ENCODE results near the gene MRPS2.
A peak's percentile ranks its signal among the peaks of the same experiment; 100 is the strongest.
"Not testable (repeated sequence)": the region's sequence is repeated elsewhere in the genome, so short reads cannot be mapped to it uniquely, and the experiment has no call there.

The MRPS2 gene

DNA sequence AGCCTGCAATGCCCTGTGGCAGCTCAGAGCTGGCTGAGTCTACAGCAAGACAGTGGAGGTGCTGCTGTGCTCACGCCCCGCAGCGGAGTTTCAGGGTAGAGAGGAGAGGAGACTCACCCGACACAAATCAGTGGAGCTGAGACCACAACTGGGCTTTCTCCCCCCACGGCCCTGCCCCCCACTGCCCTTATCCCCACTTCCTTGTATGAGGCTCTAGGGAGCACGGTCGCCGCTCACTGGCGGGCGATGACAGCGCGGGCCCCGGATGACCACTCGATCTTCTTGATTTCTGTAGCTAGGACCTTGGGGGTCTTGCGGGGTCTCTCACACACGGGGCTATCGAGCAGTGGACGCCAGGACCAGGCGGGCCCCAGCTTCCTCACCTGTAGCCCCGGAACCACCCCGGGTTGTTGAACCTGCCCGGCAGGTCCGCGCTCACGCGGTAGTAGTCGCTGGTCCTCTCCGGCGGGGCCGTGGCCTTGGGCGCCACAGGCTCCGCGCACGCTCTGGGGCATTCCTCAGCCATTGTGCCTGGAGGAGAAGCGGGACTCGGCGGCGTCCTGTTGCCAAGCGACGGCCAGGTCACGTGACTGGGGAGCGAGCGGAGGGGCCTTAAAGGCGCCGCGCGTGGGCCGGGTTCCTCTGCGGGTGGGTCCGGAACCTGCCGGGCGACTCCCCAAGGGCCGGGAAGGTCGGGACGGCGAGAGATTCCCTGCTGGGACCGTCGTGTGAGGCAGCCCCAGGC is 984 bp upstream of the MRPS2 start:
- peak; percentile 92 for DNase-seq (ENCODE audit: low spot score)

DNA sequence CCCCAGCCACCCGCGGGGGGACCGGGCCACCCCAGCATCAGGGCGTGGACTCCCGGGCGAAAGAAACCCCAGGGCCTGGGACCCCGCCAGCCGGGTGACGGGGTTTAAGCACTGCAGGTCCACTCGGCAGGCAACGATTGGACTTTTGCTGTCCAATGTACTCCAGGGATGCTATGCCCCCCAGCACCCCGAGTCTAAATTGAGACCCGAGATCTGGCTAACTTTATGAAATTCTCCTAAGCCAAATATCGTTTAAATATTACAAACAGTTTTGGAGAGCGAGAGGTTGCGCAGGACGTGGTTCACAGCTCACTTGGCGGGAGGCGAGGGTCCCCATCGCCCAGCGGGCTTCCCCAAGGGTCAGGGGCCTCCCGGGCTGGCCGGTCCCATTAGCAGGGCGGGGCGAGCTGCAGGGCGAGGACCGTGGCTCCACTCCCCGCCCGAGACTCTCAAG is 384 bp upstream of the MRPS2 start:
- peak; percentile 54 for DNase-seq (ENCODE audit: low spot score)

DNA sequence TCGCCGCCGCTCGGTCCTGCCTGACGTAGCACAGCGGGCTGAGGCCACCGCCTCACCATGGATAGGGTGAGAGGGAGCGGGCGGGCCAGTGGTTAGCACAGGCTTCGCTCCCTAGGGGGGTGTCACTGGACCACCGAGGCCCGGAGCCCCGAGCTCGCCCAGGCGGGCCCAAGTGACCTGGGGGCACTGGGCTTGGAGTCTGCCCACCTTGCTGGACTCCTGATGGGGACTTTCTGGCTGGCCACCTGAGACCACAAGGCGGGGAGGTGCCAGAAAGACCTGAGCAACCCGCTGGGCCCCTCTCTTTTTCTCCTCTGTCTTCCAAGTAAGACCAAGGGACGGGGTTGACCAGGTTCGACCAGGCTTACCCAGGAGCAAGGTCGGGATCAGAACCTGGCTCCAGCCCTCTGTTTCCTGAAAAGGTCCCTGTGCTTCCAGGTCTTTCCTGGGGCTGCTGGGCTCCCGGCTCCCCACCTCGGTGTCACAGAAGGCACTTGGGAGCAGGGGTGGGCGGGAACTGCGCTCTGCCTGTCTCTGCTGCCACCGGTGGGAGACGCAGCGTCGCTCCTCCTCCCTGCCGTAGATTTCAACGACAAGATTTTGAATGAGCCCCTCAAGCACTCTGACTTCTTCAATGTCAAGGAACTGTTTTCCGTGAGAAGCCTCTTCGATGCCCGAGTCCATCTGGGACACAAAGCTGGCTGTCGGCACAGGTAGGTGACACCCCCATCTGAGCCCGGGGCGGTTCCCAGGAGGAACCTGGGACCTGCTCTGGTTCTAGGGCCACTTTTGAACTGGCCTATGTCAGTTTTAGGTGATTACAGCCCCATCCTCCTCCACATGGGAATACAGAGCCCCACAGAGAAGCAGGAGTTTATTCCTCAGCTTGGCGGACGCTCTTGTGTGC is 1.0 kb downstream of the MRPS2 start:
- DNase-seq (ENCODE audit: low spot score): peak; percentile 87

DNA sequence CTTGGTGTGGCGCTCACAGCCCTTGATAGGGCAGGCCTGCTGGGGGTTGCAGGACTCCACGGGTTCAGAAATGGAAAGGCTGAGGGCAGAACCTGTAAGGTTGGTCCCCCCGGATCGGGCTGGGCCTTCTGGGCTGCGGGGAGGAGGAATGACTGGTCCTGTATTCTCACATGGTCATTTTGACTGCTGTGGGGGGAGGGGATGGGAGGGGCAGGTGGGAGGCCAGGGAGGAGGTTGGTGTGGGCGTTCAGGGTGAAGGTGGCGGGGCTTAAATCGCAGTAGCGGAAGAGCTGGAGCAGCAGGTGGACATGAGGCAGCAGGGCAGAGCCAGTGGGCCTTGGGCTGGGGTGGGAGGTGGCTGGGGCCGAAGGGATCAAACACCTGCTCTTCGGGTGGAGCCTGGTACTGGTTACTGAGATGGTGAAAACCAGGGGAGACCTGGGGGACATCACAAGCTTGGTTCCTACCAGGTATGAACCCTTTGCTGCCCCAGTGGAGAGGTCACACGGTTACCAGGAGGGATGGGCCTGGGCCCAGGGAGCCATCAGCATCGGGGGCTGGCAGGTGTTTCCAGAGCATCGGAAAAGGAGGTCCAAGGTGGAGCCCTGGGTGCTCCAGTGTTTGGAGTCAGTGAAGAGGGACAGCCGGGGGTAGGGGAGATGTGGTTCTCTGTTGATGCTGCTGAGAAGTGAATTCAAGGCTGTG is 1.8 kb downstream of the MRPS2 start:
- DNase-seq (ENCODE audit: low spot score): no peak

DNA sequence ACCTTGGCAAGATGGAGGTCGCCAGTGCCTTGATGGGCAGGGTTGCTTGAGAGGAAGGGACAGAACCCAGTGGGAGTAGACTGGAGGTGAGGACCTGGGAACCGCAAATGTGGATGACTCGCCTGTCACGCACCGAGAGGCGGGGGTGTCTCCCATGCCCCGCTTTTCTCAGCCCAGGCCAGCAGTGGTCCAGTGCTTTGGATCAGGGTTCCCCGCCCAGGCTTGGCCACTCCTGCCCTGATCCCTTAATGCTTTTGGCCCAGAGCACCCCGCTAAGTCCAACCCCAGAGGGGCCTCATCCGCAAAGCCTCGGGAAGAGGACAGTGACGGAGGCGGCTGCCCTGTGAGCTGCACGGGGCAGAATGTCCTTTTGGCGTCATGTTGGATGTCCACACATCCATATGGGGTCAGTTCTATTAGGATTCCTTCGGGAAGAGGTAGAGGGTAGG is 2.4 kb downstream of the MRPS2 start:
- no peak for DNase-seq (ENCODE audit: low spot score)

DNA sequence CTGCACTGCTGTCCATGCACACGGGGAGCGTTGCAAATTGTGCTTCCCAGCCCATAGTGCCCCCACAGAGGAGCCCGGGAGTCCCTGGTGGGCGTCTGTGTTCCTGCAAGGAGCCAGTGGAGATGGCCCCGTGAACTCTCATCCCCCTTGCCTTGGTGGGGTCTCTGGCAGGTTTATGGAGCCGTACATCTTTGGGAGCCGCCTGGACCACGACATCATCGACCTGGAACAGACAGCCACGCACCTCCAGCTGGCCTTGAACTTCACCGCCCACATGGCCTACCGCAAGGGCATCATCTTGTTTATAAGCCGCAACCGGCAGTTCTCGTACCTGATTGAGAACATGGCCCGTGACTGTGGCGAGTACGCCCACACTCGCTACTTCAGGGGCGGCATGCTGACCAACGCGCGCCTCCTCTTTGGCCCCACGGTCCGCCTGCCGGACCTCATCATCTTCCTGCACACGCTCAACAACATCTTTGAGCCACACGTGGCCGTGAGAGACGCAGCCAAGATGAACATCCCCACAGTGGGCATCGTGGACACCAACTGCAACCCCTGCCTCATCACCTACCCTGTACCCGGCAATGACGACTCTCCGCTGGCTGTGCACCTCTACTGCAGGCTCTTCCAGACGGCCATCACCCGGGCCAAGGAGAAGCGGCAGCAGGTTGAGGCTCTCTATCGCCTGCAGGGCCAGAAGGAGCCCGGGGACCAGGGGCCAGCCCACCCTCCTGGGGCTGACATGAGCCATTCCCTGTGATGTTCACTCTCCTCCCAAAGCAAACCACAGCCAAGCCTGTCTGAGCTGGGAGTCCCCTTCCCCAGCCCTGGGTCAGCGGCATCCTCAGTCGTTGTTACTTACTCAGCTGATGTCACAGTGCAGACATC is 3.1 kb downstream of the MRPS2 start:
- DNase-seq (ENCODE audit: low spot score): no peak

DNA sequence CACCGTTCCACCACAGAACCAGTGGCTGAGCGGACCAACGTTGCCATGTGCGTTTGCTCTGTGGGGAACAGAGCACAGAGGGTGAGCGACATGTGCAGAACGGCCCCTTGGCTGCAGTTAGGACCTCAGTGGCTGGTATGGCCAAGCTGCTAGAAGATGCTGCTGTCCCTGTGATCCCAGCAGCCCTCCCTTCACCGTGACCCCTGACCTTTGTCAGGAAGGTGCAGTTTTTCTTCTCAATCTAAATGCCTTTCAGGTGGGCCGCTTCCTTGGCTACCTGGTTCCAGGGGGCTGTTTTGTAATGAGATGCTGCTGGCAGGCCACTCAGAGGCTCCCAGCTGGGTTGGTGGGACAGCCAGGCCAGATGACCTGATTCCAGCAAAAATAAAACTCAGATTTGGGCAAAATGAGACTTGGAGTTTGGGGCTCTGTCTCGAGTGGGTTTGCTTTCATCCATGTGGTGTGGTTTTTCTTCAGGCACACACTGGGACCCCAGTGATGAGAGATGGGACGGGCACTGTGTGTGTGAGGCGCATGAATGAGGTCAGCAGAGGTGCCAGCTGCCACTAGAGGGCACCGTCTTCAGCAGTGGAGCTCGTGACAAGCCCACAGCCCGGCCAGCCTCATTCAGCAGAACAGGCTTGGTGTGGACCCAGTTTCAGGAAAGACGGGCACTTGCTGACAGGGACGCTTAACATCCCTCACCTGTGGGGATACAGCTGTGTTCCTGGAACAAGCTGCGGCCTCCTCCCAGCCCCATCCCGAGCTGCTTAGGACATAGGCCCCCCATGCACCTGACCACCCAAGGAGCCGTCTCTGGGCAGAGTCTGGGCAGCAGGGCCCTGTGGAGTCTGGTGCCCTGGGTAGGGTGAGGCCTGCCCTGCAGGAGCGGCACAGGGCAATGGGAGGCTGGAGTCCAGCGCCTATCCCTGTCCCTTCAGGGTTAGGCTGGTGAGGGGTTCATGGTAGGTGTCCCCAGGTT is 4.1 kb downstream of the MRPS2 start:
- peak; percentile 79 for DNase-seq (ENCODE audit: low spot score)

DNA sequence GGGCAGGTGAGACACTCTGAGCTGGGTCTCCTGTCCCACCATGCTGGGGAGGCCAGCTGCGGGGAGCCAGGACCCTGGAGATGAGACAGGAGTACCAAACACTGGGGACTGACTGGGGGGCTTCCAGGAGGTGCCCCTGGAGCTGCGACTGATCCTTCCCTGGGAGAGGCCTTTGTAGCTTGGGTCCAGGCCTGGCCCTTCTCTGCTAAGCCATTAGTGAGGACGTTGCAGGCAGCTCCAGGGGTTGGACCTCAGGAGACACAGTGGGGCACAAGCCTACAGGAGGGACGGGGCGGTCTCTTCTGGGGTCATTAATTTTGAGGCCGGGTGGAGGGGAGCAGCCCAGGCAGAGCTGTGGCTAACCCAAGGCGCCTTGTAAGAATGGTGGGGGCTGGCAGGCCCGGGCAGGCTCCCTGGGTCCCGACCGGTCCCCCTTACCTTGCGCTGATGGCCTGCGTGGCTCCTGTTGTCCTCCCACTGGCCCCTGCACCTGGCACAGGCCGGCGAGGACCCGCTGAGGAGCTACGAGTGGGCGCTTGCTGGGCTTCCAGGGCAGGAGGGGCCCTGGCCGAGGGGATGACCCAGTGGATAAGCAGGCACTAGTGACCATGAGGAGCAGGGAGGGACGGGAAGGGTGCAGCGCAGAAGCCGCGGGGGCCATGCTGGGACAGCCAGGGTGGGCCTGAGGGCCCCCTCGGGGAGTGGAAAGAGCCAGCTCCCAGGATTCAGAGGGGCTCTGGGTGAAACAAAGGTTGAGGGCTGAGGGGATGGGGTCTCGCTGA is 5.1 kb downstream of the MRPS2 start:
- DNase-seq (ENCODE audit: low spot score): no peak

DNA sequence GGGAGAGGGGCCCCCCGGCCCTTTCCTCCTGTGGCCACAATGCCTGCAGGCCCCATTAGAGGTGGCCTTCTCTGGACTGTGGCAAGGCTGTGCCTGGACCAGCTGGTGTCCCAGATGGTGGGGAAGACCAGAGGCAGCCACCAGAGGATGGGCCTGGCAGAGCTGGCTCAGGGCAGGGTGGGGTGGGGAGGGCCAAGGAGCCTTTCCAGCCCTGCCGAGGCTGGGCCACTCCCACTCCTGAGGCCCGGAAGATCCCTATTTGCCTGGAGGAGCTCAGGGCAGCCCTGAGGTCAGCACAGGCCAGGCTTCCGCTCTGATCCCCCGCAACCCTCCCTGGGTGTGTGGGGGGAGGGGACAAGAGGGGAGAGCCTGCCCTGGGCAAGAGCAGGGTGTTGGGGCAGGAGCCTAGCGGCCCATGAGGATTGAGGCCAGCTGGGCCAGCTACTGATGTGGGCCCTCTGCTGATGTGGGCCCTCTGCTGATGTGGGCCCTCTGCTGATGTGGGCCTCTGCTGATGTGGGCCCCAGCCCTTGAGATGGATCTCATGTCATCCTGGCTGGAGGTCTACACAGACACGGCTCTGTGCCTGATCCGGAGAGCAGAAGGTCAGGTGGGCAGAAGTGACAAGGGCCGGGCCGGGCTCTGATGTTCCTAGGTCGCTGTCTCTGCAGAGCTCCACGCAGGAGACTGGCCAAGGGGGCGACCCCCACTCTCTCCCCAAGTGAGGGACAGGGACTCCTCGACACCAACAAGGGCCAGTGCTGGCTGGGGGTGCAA is 6.0 kb downstream of the MRPS2 start:
- DNase-seq (ENCODE audit: low spot score): no peak

DNA sequence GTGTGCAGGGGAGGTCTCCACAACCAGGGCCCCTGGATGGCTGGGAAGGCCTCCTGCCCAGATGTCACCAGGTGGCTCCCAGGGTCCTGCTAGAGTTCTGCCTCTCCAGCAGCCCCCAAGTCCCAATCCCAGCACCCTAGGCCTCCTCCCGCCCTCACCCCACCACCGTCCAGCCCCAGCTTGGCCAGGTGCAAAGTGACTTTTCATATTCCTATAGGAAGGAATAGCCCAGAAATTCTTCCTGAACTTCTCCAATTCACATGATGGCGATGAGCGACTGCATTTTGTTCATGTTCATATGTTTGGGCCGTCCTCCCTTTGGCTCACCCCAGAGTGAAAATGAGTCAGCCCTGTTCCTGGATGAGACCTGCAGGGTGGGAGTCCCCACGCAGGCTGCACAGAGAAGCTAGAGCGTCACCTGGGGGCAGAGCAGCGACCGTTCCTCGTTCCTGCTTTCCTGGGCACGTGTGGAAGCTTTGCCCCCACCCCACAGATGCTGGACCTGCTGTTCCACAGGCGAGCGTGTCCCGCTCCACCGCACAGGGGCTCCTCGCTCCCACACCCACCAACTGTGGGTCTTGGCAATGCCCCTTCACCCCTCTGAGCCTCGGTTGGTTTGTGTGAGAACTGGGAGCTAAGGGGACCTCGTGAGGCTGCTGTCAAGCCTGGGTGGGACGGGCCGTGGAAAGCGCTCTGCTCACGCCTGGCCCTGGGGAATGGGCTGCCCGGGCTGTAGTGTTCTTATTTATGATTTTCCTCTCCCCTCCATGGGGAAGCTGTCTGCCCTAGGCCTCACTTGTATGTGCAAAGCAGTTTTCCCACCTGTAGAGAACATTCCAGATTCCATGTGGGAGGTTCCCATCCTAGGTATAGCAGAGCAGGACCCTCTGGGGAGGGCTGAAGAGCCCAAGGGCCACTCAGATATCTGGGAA is 6.9 kb downstream of the MRPS2 start:
- no peak for DNase-seq (ENCODE audit: low spot score)

DNA sequence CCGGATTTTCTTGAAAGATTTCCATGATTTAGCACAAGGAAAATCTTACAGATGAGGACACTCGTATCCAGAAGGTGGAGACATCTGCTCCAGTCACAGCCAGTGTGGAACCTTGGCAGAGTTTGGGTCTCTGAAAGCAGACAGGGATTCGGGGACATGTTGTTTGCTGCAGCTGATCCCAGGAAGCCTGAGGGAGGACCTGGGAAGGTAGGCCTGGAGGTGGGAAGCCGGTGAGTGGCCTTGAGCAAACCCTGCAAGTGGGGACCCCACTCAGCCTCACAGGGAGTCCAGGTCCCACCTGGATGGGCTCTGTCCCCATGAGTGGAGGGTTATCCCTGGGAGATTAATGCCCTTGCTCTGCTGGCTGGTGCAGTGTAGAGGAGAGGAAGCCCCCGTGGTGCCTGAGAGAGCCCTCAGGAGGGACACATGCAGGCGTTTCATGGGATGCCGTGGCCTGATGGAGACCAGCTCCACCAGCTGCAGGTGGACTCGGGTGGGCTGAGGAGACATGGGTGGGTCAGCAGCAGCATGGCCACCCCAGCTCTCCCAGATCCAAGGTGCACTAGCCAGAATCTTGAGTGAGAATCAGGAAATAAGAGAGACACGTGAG is 7.8 kb downstream of the MRPS2 start:
- no peak for DNase-seq (ENCODE audit: low spot score)

DNA sequence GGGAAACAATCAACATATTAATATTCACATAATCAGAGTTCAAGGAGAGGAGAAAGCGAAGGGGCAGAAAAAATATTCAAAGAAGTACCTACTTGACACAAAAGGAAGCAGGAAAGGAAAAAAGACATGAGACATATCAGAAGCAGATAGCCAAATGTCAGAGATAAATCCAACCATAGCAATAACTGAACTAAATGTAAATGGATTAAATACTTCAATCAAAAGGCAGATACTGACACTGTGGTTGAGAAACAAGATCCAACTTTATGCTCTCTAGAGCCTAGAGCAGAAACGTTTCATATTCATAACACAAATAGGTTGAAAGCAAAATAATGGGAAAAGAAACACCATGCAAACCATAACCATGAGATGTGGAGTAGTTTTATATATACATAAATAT is 9.0 kb downstream of the MRPS2 start:
- DNase-seq (ENCODE audit: low spot score): no peak

DNA sequence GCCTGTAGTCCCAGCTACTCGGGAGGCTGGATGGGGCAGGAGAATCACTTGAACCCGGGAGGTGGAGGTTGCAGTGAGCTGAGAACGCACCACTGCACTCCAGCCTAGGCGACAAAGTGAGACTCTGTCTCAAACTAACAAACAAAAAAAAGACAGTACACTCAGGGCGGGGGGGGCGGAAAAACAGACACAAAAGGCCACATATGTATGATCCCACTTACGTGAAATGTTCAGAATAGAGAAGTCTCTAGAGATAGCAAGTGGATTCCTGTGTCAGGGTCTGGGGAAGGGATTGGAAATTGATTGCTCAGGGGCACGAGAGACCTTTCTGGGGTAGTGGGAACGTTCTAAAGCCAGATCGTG is 11.7 kb downstream of the MRPS2 start:
- DNase-seq (ENCODE audit: low spot score): no peak

DNA sequence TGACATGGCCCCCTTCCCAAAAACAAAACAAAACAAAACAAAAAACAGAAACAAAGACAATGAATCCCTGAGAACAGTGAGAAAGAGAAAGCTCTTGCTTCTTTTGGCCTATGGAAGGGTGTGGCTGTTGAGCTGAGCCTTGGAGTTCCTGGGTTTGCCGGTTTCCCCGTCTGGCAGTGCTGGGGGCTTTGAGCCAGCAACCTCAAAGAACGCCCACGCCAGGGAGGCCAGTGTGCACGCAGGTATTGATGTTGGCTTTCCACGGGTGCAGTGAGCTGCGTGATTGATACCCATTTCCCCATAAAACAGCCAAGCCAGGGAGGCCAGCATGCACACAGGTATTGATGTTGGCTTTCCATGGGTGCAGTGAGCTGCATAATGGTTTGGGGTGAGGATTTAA is 12.4 kb downstream of the MRPS2 start:
- no peak for DNase-seq (ENCODE audit: low spot score)

DNA sequence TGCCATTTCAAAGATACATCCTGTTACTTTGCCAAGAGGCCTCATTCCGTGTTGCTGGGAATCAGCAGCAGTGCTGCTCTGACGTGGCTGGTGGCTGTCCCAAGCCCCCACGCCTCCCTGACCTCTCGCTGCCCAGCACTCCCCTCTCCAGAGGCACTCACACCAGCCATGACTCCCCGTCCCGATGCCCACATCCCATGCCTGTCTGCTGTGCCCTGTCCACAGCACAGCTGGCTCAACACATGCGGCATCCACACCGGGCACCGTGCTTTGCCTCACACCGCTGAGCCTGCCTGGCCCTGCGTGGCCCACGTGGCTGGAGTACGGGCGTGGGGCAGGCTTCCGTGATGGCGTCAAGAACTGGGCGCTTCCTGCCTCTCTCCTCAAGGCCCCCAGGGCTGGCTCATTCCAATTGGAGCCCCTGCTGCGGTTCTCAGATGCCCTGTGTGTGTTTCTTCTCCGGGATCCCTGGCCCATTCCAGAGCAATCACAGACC is 12.9 kb downstream of the MRPS2 start:
- DNase-seq (ENCODE audit: low spot score): no peak

DNA sequence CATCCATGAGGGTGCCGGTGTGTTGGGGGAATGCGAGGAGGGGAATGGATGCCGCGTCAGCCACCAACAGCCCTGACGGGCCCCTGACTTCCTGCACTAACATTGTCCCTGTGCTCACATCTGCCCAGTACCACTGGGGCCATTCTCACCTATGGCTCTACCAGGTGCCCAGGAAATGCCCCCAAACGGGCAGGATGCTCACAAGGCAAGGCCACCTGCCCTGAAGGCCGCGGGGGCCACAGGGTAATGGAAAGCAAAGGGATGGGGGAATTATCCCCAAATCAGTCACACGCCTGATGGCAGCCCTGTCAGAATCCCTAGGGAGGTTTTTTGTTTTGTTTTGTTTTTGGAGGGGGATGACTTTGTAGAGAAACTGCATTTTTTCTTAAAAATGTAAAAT is 13.4 kb downstream of the MRPS2 start:
- not testable (repeated sequence) for DNase-seq (ENCODE audit: low spot score)
